ENCODE results near the gene MYOT. TPM values are rescaled to one million over a fixed set of nuclear protein-coding genes. Genes with fewer than 3 reads are reported as not detected.

Gene MYOT
- total and polyA plus RNA-seq, 10 of the 15 experiments (the other 5 are each of a cell fraction or from before 2014, with no cell fraction given): 0.15 to 1.5 (median 0.53) TPM; not detected in 5

DNA sequence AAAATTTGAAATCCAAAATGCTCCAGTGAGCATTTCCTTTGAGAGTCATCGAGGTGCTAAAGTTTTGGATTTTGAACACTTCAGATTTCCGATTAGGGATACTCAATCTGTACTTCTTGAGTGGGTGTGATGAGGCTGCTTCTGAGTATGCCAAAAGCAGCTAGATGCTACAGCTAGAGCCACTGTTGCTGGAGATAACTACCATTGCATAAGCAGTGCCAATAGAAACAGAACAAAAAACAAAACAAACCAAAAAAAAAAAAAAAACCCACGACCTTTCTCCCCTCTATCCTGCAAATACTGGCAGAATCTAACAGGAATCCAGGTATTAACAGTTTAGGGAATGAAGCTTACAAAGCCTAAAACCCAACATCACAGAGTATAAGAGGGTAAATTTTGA, 65.1 kb downstream of the MYOT start:
- H3K4me1 ChIP-seq (ENCODE audit: control insufficient read depth, insufficient read depth, low read length): peaks cover 12% of the 10 kb centered on the region
- 65% methylated on average over 3 of the region's 3 CpGs for WGBS (ENCODE audit: insufficient coverage, insufficient replicate concordance, low lambda C conversion rate, missing lambda C conversion rate)
- in situ Hi-C loops (cut with MboI) (no loop called here), intact Hi-C loops (cut with micrococcal nuclease; ENCODE audit: unreplicated experiment) (loop anchor here (10.0 kb wide), 1 partner anchor 158 kb away; no protein-coding TSS in a partner anchor)
- no peak overlapping the region for H3K27ac ChIP-seq (ENCODE audit: control insufficient read depth, insufficient read depth)
- H3K4me2 ChIP-seq (ENCODE audit: control insufficient read depth, insufficient read depth): no peak overlapping the region
- H3K9me3 ChIP-seq (replicated peaks; ENCODE audit: control insufficient read depth, insufficient read depth, low read length): no peaks in the 10 kb centered on the region
- ATAC-seq (no peak), FAIRE-seq (no peak), DNase-seq (ENCODE audit: low read depth, low spot score) (no peak)
- POLR2A ChIA-PET: interaction anchor here (0.6 to 0.7 kb wide), 2 partner anchors 18 to 47 kb away, joined by 3 read pairs; no protein-coding TSS in a partner anchor
- CTCF ChIA-PET: interaction anchor here (0.7 to 1.1 kb wide), 5 partner anchors 11 to 145 kb away, joined by 3 to 6 read pairs (median 3); no protein-coding TSS in a partner anchor
- RAD21 ChIA-PET (ENCODE audit: unreplicated experiment): interaction anchor here (1.3 kb wide), 1 partner anchor 44 kb away, joined by 4 read pairs; the partner anchor contains the start of gene PKD2L2
- TF ChIP-seq SMARCA5 (IDR thresholded peaks at IDR 0.05) (no peak), ZZZ3 (IDR thresholded peaks at IDR 0.05; ENCODE audit: control insufficient read depth, insufficient read length, low read depth) (no peak), SREBF2 (IDR thresholded peaks at IDR 0.05; ENCODE audit: low read length) (no peak), RUNX3 (IDR thresholded peaks at IDR 0.05; ENCODE audit: low read length) (no peak), JUND (IDR thresholded peaks at IDR 0.05; ENCODE audit: low read depth, low read length) (no peak), BCL11A (IDR thresholded peaks at IDR 0.05; ENCODE audit: low read depth, low read length) (no peak), ZNF24 (IDR thresholded peaks at IDR 0.05) (no peak), NR2C1 (IDR thresholded peaks at IDR 0.05) (no peak), BMI1 (IDR thresholded peaks at IDR 0.05; ENCODE audit: borderline replicate concordance) (no peak)
- TF ChIP-seq, protein P1, sequence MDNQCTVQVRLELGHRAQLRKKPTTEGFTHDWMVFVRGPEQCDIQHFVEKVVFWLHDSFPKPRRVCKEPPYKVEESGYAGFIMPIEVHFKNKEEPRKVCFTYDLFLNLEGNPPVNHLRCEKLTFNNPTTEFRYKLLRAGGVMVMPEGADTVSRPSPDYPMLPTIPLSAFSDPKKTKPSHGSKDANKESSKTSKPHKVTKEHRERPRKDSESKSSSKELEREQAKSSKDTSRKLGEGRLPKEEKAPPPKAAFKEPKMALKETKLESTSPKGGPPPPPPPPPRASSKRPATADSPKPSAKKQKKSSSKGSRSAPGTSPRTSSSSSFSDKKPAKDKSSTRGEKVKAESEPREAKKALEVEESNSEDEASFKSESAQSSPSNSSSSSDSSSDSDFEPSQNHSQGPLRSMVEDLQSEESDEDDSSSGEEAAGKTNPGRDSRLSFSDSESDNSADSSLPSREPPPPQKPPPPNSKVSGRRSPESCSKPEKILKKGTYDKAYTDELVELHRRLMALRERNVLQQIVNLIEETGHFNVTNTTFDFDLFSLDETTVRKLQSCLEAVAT (IDR thresholded peaks at IDR 0.05): no peak
- TF ChIP-seq, protein P2, sequence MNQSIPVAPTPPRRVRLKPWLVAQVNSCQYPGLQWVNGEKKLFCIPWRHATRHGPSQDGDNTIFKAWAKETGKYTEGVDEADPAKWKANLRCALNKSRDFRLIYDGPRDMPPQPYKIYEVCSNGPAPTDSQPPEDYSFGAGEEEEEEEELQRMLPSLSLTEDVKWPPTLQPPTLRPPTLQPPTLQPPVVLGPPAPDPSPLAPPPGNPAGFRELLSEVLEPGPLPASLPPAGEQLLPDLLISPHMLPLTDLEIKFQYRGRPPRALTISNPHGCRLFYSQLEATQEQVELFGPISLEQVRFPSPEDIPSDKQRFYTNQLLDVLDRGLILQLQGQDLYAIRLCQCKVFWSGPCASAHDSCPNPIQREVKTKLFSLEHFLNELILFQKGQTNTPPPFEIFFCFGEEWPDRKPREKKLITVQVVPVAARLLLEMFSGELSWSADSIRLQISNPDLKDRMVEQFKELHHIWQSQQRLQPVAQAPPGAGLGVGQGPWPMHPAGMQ (IDR thresholded peaks at IDR 0.05; ENCODE audit: borderline replicate concordance): no peak
- TF ChIP-seq, protein P3, sequence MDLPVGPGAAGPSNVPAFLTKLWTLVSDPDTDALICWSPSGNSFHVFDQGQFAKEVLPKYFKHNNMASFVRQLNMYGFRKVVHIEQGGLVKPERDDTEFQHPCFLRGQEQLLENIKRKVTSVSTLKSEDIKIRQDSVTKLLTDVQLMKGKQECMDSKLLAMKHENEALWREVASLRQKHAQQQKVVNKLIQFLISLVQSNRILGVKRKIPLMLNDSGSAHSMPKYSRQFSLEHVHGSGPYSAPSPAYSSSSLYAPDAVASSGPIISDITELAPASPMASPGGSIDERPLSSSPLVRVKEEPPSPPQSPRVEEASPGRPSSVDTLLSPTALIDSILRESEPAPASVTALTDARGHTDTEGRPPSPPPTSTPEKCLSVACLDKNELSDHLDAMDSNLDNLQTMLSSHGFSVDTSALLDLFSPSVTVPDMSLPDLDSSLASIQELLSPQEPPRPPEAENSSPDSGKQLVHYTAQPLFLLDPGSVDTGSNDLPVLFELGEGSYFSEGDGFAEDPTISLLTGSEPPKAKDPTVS (IDR thresholded peaks at IDR 0.05; ENCODE audit: low read depth, low read length): no peak
- H3K79me2 ChIP-seq (ENCODE audit: control insufficient read depth, insufficient read depth, low read length): no peaks in the 10 kb centered on the region
- H2AFZ ChIP-seq (ENCODE audit: control insufficient read depth, low read depth, low read length): no peak overlapping the region
- no peaks in the 10 kb centered on the region for H3K27me3 ChIP-seq (replicated peaks in 1 of 2; ENCODE audit: control insufficient read depth in 2 of 2, insufficient read depth in 2 of 2, low read length in 1 of 2)
- H3K4me3 ChIP-seq: no peak overlapping the region
- SMC1A ChIA-PET (ENCODE audit: uncharacterized antibody, unreplicated experiment): interaction anchor here (1.5 kb wide), 1 partner anchor 154 kb away, joined by 6 read pairs; no protein-coding TSS in a partner anchor
- H3K9ac ChIP-seq (ENCODE audit: control insufficient read depth, insufficient read depth, low read length): no peak overlapping the region
- H3K36me3 ChIP-seq (ENCODE audit: control insufficient read depth in 2 of 2, insufficient read depth in 2 of 2, low read length in 1 of 2): peaks cover 0 to 2% of the 10 kb centered on the region in 2 experiments; a peak in 2 of 4 replicates
- TSS peak; percentile 7 for BruUV-seq (replicated peaks)
- no peaks in the 10 kb centered on the region for H4K20me1 ChIP-seq (ENCODE audit: control insufficient read depth, insufficient read depth)
